ENCODE data around the gene TCF7L2.
A peak's percentile ranks its signal among the peaks of the same experiment; 100 is the strongest.

Gene TCF7L2

DNA sequence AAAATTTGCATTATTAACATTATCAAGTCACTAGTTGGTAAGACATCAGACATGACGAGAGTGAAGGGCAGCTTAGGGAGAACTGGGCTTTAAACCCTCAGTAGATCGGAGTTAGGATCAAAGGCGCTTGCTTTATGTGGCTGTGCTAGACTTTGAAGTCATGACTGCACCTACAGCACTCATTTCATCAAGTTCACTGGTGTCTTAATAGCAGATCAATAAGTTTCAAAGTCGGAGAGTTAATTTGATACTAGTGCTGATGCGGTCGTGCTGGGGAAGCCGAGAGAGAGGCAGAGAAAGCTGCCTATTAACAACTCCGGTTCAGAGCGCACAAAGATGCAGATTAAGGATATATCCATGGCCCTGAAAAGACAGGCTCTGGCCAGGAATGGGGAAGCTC, 172.9 kb downstream of the TCF7L2 start:
- Mint-ChIP-seq H3K4me1 (no peaks in the 10 kb centered on the region), H3K9me3 (no peaks in the 10 kb centered on the region), H3K27me3 (peaks cover 27% of the 10 kb centered on the region), H3K27ac (no peak overlapping the region), H3K4me3 (no peak overlapping the region), H3K36me3 (no peaks in the 10 kb centered on the region)
- no peak for ATAC-seq

DNA sequence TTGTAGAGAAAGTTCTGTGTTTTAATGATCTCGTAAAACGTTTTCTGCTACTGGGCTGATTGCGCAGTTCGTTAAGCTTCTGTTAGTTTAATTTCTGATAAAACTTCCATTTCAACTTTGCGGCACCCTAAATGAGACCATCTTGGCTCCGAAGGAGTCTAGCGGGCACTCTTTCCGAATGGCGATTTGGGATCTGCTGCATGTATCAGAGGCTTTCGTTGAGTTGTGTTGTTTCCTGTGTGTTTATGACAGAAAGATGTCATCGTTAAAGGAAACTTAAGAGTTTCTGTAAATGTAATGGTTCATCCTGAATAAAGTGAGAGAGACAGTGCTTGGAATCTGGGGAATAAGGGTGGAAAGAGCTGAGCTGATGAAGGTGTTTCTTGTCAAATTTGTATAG, 174.7 kb downstream of the TCF7L2 start:
- H3K27me3 Mint-ChIP-seq: peaks cover 45% of the 10 kb centered on the region
- no peaks in the 10 kb centered on the region for H3K4me1 Mint-ChIP-seq
- no peak for ATAC-seq
- H3K4me3 Mint-ChIP-seq: no peak overlapping the region
- no peaks in the 10 kb centered on the region for H3K9me3 Mint-ChIP-seq
- no peak overlapping the region for H3K27ac Mint-ChIP-seq
- H3K36me3 Mint-ChIP-seq: no peaks in the 10 kb centered on the region

DNA sequence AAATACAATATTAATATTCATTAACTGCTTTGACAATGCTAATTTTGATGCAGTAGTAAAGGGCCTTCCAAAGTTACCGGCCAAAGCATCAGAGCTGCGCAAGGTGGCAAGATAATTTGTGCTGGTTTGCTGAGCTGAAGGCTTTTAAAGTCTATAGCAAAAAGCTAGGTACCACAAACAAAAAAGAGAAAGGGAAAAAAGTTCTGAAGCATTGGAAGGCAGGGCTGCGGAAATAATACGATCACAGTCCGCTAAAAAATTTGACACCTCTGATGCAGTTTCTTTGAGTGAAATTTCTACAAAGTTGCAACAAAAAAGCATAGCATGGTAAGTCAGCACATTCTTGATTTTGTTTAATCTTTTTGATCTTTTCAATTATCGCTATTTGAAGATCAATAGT, 175.6 kb downstream of the TCF7L2 start:
- Mint-ChIP-seq H3K4me3 (no peak overlapping the region), H3K27ac (no peak overlapping the region), H3K36me3 (no peaks in the 10 kb centered on the region), H3K9me3 (no peaks in the 10 kb centered on the region), H3K4me1 (no peaks in the 10 kb centered on the region), H3K27me3 (peaks cover 52% of the 10 kb centered on the region)
- ATAC-seq: no peak

DNA sequence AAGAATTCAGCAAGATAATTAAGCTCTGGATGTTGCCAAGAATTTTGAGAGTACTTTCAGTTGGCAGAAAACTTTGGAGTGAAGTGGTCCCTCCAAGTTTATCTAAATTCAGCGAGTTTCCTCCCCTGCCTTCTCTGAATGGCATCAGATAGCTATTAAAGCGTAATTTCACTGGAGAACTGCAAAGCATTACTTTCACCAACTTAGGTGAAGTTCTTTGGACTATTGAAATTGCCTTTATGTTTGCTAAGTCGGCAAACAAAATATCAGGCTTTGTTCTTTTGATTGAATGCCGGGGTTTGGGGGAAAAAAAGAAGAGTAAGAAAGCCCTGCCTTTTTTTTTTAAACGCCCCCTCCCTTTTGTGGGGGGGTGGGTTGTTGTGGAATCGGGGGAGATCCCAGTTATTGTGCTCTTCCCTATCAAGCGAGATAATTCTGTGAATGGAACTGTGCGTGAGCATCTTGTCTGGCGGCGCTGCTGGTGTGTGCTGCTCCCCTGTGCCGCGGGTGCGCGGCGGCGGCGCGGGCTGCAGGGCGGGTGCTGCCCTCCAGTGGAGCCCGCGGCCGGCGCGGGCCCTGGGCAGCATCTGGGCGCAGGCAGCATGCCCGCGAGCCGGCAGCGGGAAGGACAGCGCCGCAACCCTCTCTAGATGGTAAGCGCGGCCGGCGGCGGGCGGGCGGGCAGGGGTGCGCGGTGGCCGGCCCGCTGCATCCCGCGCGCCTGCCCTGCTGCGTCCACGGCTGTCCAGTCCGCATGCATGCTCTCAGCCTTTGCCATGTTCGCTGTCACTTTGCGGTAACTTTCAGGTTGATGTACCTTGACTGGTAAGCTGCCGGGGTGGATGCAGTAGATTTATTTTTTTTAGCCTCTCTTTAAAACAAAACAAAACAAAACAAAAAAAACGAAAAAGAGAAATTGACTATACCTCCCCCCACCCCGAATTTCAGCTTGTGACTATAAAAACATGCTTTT, 176.5 kb downstream of the TCF7L2 start:
- H3K27me3 Mint-ChIP-seq: peaks cover 60% of the 10 kb centered on the region

DNA sequence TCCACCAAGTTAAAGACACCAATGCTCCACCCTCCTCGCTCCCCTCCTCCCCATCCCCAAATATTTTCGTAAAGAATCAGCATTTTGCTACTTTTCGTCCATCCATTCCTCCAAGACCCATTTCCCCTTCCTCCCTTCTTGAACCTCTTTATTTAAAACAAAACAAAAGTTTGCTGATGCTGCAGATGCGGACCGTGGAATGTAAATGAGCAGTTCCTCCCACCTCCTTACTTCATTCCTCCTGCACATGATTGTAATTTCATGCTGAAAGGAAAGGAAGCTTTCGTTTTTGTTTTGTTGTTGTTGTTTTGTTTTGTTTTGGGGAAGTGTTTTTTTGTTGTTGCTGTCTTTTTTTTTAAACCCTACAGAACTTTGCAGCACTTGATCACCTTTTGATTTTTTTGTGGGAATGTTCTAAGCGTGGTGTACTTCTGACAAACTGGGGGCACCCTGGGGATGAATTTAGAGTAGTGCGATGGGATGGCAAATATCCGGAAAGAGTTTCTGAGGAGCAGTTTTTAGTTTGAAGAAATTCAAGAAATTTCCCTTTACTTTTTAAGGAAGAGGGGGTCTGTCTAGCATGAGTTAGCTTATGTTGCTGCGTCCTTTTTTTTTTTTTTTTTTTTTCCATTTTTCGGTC, 177.3 kb downstream of the TCF7L2 start:
- no peak for ATAC-seq
- Mint-ChIP-seq H3K4me3 (no peak overlapping the region), H3K27ac (no peak overlapping the region), H3K9me3 (no peaks in the 10 kb centered on the region), H3K36me3 (no peaks in the 10 kb centered on the region), H3K4me1 (no peaks in the 10 kb centered on the region), H3K27me3 (peaks cover 69% of the 10 kb centered on the region)

More for the DNA sequence above, 176.5 kb downstream of the TCF7L2 start:
- Mint-ChIP-seq H3K36me3 (no peaks in the 10 kb centered on the region), H3K27ac (no peak overlapping the region), H3K9me3 (no peaks in the 10 kb centered on the region), H3K4me3 (no peak overlapping the region), H3K4me1 (no peaks in the 10 kb centered on the region)
- ATAC-seq: peak; percentile 72

DNA sequence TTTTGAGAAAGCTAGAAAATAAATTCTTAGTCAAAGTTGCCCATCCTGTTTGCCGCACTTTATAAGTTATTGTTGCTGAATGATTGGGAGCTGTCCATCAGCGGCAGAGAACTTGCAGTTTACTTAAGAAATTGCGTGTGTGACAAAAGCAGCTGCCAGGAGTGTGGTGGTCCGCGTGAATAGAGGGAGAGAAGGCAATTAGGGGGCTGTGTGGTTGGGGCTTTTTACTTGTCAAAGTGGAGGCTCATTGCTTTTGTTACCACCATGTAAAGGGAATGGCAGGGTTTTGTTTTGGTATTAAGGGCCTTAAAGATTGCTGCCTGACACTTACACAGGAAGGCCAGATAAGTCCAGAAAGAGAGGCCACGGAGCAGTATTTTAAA, 177.8 kb downstream of the TCF7L2 start:
- no peak overlapping the region for H3K27ac Mint-ChIP-seq
- H3K9me3 Mint-ChIP-seq: no peaks in the 10 kb centered on the region
- H3K27me3 Mint-ChIP-seq: peaks cover 74% of the 10 kb centered on the region
- H3K4me3 Mint-ChIP-seq: no peak overlapping the region
- H3K36me3 Mint-ChIP-seq: no peaks in the 10 kb centered on the region
- no peak for ATAC-seq
- H3K4me1 Mint-ChIP-seq: no peaks in the 10 kb centered on the region

DNA sequence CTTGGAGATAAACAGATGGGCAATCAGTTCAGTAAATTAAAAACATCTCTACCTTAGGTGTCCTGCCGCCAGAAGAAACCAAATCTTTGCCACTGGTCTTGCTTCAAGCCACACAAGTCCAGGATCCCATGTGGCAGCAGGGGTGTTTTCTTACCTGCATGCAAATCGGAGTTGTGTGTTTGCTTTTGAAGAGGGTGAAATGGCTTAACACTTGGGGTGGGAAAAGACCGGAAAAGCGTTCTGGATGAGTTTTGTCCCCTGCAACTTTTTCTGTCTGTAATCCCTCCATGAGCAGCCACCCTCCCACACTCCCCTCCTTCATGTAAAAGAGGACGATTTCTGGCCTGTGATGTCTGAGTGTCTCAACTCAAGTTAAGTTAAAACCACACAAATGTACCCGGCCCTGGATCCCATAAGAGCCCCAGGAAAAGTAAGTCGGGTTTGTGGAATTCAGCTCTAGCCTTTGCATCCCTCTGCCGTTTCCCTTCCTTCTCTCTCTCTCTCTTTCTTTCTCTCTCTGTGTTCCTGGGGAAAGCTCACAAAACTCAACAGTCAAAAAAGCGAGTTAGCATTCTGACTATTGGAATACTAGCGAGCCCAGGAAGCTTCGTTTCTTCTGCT, 178.5 kb downstream of the TCF7L2 start:
- Mint-ChIP-seq H3K4me3 (no peak overlapping the region), H3K27me3 (peaks cover 76% of the 10 kb centered on the region), H3K4me1 (no peaks in the 10 kb centered on the region), H3K9me3 (no peaks in the 10 kb centered on the region), H3K36me3 (no peaks in the 10 kb centered on the region), H3K27ac (no peak overlapping the region)
- ATAC-seq: no peak

DNA sequence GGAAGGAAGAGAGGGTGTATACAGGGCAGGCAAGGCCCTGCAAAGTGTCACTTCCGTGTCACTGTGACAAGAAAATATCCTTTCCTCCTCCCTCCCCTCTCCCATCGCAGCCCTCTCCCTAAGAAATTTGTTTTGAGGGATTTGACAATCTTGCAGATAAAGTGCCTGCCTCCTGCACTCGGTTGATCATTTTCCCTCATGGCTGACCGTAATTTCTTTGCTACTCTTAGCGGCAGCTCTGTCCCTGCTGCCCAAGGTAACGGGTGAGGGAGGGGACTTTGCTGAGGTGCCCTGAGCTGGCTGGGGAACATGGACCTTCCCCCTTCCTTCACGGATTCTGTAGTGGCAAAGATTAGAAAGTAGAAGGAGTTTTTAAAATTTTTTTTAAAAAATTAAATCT, 179.1 kb downstream of the TCF7L2 start:
- H3K4me1 Mint-ChIP-seq: no peaks in the 10 kb centered on the region
- no peaks in the 10 kb centered on the region for H3K9me3 Mint-ChIP-seq
- peaks cover 76% of the 10 kb centered on the region for H3K27me3 Mint-ChIP-seq
- no peaks in the 10 kb centered on the region for H3K36me3 Mint-ChIP-seq
- ATAC-seq: no peak
- no peak overlapping the region for H3K4me3 Mint-ChIP-seq
- H3K27ac Mint-ChIP-seq: no peak overlapping the region

DNA sequence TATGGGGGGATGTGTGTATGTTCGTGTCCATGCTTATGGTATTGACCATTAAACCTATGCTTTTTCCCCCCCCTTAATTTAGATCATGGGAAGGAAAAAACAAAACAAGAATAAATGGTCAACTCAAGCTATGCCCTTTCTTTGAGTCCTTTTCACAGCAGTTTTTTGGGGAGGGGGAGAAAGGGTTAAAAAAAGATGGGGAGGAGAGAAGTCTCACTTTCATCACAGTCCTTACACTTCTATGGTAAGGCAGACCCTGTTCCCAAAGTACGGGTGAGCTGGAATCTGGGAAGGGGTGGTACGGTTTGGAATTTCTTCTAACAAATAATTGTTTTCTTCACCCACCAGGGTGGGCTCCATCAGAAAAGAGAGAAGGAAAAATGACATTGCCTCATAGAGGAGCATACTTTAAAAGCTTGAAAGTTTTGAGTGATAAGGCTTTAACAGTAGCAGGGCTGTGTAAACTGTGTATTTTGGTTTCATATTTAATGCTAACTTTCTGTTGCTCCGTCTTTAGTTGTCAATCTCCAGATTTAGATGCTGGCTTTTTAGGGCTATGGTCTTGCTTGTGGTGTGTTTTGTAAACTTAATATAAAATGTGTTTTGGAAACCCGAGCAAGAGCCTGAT, 180.1 kb downstream of the TCF7L2 start:
- Mint-ChIP-seq H3K27ac (no peak overlapping the region), H3K27me3 (peaks cover 78% of the 10 kb centered on the region), H3K4me1 (no peaks in the 10 kb centered on the region), H3K36me3 (no peaks in the 10 kb centered on the region), H3K4me3 (no peak overlapping the region), H3K9me3 (no peaks in the 10 kb centered on the region)
- ATAC-seq: no peak

DNA sequence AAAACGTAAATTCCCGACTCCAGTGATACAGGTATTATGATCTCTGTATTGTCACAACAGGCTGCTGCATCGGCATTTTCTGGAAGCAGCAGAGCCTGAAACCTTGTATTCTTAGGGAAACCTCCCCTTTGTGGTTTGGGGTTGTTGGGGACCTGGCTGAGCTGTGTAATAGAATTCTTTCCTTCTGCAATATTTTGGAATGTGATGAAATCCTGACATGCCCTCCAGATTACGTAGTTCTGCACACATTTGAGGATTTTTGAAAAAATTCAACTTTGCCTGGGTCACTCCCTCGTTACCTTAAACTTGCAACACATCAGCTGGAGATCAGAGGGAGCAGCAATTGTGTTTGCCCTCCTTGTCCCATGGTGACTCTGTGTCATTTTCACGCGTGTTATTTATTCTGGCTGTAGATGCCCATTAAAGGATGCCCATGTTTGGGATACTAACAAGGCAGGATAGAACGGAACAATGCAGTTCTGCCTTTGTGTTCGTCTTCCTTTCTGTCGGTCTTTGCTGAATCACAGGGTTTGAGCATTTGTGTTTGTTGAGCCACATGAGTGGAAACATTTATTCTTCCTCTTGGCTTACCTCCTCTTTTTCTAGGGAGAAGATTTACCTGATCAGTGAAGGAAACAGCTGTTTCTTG, 181.7 kb downstream of the TCF7L2 start:
- no peaks in the 10 kb centered on the region for H3K4me1 Mint-ChIP-seq
- no peaks in the 10 kb centered on the region for H3K36me3 Mint-ChIP-seq
- peaks cover 72% of the 10 kb centered on the region for H3K27me3 Mint-ChIP-seq
- H3K27ac Mint-ChIP-seq: no peak overlapping the region
- no peaks in the 10 kb centered on the region for H3K9me3 Mint-ChIP-seq
- no peak for ATAC-seq
- no peak overlapping the region for H3K4me3 Mint-ChIP-seq

DNA sequence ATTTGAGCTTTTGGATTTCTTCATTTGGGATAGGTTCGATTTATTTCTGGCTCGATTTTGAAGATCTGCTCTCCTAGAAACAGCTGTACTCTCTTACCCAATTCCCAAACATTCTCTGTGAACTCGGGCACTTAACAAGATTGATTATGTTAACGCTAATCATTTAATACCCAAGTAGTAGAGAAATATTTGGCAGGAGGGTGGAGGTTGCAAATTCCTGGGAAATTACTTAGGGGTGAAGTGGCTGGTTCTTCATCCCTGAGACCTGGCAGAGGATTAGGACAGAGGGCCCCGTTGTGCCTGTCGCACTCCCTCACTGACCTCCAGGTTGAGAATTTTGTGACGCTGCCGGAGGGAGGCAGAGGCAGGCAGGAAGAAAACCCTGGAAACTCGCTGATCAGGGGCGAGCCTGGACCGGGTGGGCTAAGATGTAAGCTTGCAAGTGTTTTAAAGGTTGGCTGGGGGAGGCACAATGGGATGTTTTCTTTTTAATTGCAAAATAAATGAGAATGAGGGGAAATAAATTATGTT, 182.6 kb downstream of the TCF7L2 start:
- no peaks in the 10 kb centered on the region for H3K9me3 Mint-ChIP-seq
- no peaks in the 10 kb centered on the region for H3K36me3 Mint-ChIP-seq
- no peak overlapping the region for H3K4me3 Mint-ChIP-seq
- peaks cover 63% of the 10 kb centered on the region for H3K27me3 Mint-ChIP-seq
- H3K4me1 Mint-ChIP-seq: no peaks in the 10 kb centered on the region
- no peak overlapping the region for H3K27ac Mint-ChIP-seq
- ATAC-seq: no peak

DNA sequence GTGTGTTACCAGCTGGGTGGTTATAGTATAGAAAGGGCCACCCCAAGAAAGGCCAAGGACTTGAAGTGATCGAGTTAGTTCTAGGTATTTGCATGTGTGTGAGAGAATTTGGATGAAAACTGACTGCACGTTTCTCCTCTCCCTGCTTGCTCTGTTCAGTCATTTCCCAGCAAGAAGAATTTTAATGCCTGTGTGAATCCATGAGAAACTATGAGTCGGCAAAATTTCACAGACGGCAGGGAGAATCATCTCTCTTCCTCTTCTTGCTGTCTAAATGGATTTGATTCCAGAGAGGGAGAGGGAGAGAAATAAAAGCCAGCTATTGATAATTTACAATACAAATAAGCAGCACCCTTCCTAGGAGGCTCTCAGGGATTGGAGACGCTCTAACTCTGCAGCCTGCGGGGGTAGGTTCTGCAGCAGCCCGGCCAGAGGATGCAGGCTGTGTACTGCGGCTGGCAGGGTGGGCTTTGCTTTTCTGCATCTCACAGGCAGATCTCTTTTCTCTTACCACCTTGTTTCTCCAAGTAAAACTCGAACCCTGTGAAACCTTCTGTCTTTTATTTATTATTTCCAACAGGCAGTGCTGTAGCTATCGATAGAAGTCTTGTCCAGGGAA, 183.6 kb downstream of the TCF7L2 start:
- no peak for ATAC-seq
- H3K4me3 Mint-ChIP-seq: no peak overlapping the region
- no peaks in the 10 kb centered on the region for H3K9me3 Mint-ChIP-seq
- peaks cover 55% of the 10 kb centered on the region for H3K27me3 Mint-ChIP-seq
- H3K27ac Mint-ChIP-seq: no peak overlapping the region
- H3K4me1 Mint-ChIP-seq: no peaks in the 10 kb centered on the region
- no peaks in the 10 kb centered on the region for H3K36me3 Mint-ChIP-seq

DNA sequence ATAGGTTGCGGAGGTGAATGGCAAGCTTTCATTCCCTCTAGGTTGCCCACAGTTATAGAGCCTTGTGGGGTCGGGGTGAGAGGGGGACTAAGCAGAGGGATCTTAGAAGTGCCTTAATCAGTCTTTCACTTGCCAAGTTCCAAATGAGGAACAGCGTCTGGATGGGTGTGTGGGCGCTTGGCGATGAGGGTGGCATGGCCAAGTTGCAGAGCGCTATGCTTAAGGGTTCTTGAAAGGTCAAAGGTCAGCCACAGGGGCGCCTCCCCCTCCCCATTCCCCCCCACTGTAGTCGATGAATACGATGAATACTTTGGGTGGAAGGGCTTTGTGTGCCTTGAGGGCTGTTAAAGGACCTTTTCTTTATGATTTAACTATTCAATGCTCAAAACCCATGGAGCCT, 185.0 kb downstream of the TCF7L2 start:
- Mint-ChIP-seq H3K27me3 (peaks cover 48% of the 10 kb centered on the region), H3K9me3 (no peaks in the 10 kb centered on the region), H3K36me3 (no peaks in the 10 kb centered on the region), H3K27ac (no peak overlapping the region), H3K4me3 (no peak overlapping the region), H3K4me1 (no peaks in the 10 kb centered on the region)
- ATAC-seq: no peak

DNA sequence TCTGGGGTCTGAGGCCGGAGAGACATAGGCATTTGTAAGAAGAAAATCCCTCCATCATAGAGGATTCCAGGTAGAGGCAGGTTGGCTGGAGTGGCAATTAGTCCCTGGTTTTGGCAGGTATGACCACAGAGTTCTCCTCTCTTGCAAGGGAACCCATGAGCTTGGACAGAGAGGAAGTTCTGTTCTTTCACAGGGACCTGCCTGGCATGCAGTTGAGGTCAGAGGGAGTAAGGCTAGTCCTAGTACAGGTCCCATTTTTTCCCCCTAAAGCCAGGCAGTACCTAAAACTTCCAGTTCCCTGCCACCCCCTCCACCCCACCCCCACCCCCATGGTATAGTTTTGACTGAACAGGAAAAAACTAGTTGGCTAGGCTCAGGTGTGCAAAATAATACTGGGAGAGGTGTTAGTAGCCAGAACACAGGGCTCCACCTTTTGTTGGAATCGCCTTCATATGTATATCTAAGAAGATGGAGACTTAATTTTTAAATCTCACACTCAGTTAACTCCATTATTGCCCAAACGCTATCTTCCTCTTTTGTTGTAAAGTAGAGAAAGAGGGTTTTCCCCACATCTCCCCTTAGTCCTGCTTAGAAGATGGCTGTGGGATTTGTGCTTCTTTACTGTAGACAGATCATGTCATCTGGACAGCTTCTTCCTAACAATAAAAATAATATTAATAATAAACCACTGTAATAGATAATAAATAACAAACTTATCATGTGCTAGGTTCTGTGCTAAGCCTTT, 188.1 kb downstream of the TCF7L2 start:
- Mint-ChIP-seq H3K36me3 (no peaks in the 10 kb centered on the region), H3K4me1 (no peaks in the 10 kb centered on the region), H3K4me3 (no peak overlapping the region), H3K27ac (no peak overlapping the region), H3K9me3 (no peaks in the 10 kb centered on the region), H3K27me3 (peaks cover 19% of the 10 kb centered on the region)
- ATAC-seq: no peak
